T-cell (primary cell): ENCODE measurements around the gene THEM4. TPM values are rescaled to one million over a fixed set of nuclear protein-coding genes. Genes with fewer than 3 reads are reported as not detected.
"Not testable (repeated sequence)": the region's sequence is repeated elsewhere in the genome, so short reads cannot be mapped to it uniquely, and the experiment has no call there.

Experiments used
- ATAC-seq, 4 experiments: fragments of 200-7000 bp in 3 of 4; fragments of 150-1000 bp in 1 of 4; cut with Tn5 transposase; replicated peaks in 1 of 4; 1 replicate in 3 of 4; 2 replicates in 1 of 4; pipeline ENCODE4 v1.10.0; 2021; ENCODE audit warnings: moderate library complexity in 3 of 4, mild to moderate bottlenecking in 2 of 4, moderate number of reproducible peaks in 1 of 4
- CTCF ChIA-PET, 2 donors: fragments of 300-600 bp; sonication (Branson Sonifier 250); formaldehyde crosslinking; loops; one replicate each; lab custom pipeline; 2022; ENCODE audit warnings: antibody characterized with exemption in 2 of 2; lab: Charles Lee
- POLR2A ChIA-PET, 2 donors: fragments of 300-600 bp; sonication (Branson Sonifier 250); formaldehyde crosslinking; loops; one replicate each; lab custom pipeline; 2022; ENCODE audit warnings: antibody characterized with exemption in 2 of 2; lab: Charles Lee
- DNase-seq, 35 experiments: peaks; one replicate each; pipeline versions ENCODE4 v3.0.0 to v3.0.0-alpha.2; 2013 to 2023
- H3K27ac ChIP-seq: one replicate; pipeline ENCODE4 v1.5.1; 2013; ENCODE audit warnings: low read length
- H3K27me3 ChIP-seq, 2 experiments: replicated peaks in 1 of 2; 1 replicate in 1 of 2; 2 replicates in 1 of 2; pipeline versions ENCODE4 v1.6.1 to v1.7.0; 2013; ENCODE audit warnings: low read length in 1 of 2, mixed read lengths in 1 of 2; ENCODE audit not compliant: control insufficient read depth in 2 of 2, insufficient read depth in 2 of 2; ENCODE audit errors: extremely low read depth in 1 of 2
- H3K36me3 ChIP-seq, 2 donors: 1 replicate in 1 of 2; 2 replicates in 1 of 2; pipeline versions ENCODE4 v1.6.1 to v1.7.0; 2013; ENCODE audit warnings: low read length in 1 of 2; ENCODE audit not compliant: control insufficient read depth in 2 of 2, insufficient read depth in 1 of 2; ENCODE audit errors: extremely low read depth in 1 of 2
- H3K4me1 ChIP-seq, 2 experiments: 1 replicate in 1 of 2; 2 replicates in 1 of 2; pipeline versions ENCODE4 v1.6.1 to v1.7.0; 2013; ENCODE audit warnings: low read length in 2 of 2, mixed read lengths in 1 of 2; ENCODE audit not compliant: insufficient read depth in 2 of 2, control insufficient read depth in 1 of 2; ENCODE audit errors: extremely low read depth in 1 of 2
- H3K4me3 ChIP-seq, 2 donors: 1 replicate in 1 of 2; 2 replicates in 1 of 2; pipeline versions ENCODE4 v1.5.1 to v1.7.0; 2013; ENCODE audit warnings: mild to moderate bottlenecking in 2 of 2, low read length in 1 of 2, moderate library complexity in 1 of 2; ENCODE audit not compliant: control insufficient read depth in 1 of 2; ENCODE audit errors: extremely low read depth in 1 of 2
- H3K9me3 ChIP-seq: 2 replicates; pipeline ENCODE4 v1.7.0; 2013
- H3K27ac Mint-ChIP-seq, 2 donors: one replicate each; pipeline ENCODE4 v1.8.0; 2020 to 2021; ENCODE audit warnings: mild to moderate bottlenecking in 2 of 2, mixed read lengths in 2 of 2
- H3K27me3 Mint-ChIP-seq, 2 donors: one replicate each; pipeline ENCODE4 v1.8.0; 2021 to 2022; ENCODE audit warnings: mixed read lengths in 2 of 2
- H3K36me3 Mint-ChIP-seq: one replicate; pipeline ENCODE4 v1.8.0; 2021; ENCODE audit warnings: mixed read lengths
- H3K4me1 Mint-ChIP-seq, 3 donors: one replicate each; pipeline ENCODE4 v1.8.0; 2020 to 2022; ENCODE audit warnings: mixed read lengths in 3 of 3, mild to moderate bottlenecking in 1 of 3
- H3K4me3 Mint-ChIP-seq, 3 donors: one replicate each; pipeline ENCODE4 v1.8.0; 2020 to 2022; ENCODE audit warnings: mild to moderate bottlenecking in 3 of 3, mixed read lengths in 3 of 3, moderate library complexity in 3 of 3
- H3K9me3 Mint-ChIP-seq, 3 donors: one replicate each; pipeline ENCODE4 v1.8.0; 2020 to 2022; ENCODE audit warnings: mixed read lengths in 3 of 3
- WGBS: methylation state at CpG from one replicate; pipeline ENCODE4 v1.1.5; 2013; ENCODE audit warnings: missing lambda C conversion rate; ENCODE audit not compliant: insufficient coverage; 5-methylcytosine and 5-hydroxymethylcytosine counted together
- total RNA-seq, 35 experiments: library from RNA in 6 of 35; stranded (reverse) in 6 of 35; fragments of 120-200 nt in 1 of 35; gene quantifications; one replicate each; pipeline versions ENCODE4 v1.2.1 to v1.2.4 and lab custom pipeline; 2013 to 2026

The THEM4 gene
- total RNA-seq, 5 donors from 2014 or later (not counting 1 experiment from before 2014, with no cell fraction given), result 48.2 to 119 (median 97.6) TPM

DNA sequence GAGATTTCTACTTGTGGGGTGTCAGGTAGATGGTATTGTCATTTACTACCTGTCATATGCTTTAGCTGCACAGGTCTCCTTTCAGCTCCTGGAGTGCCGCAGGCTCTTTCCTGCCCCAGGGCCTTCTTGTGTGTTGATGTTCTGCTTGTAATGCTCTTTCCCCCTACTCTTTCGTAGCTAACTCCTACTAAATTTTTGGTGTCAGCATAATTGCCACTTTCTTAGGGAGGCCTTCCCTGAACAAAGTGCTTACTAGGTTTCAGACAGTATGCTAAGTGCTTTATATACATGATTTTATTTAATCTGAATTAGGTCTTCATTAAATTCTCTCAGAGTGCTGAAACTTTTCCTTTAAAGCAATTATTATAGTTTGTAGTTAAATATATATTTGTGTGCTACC is 4.8 kb upstream of the THEM4 start:
- H3K36me3 ChIP-seq, result no peaks in the 10 kb centered on the region
- ChIA-PET POLR2A (no interaction called here), CTCF (no interaction called here)
- DNase-seq (no peak), ATAC-seq (no peak)
- peak overlapping the region in 1 of 2 donors; percentile 1 for H3K27ac Mint-ChIP-seq
- H3K4me1 ChIP-seq, result peaks cover 0 to 4% of the 10 kb centered on the region in 2 experiments
- WGBS, result no CpG with 5 or more reads among the region's 2 CpGs
- H3K4me3 ChIP-seq, result no peak overlapping the region
- peaks cover 0 to 3% (median 0%) of the 10 kb centered on the region in 3 donors for H3K9me3 Mint-ChIP-seq
- H3K9me3 ChIP-seq, result no peaks in the 10 kb centered on the region
- H3K4me3 Mint-ChIP-seq, result no peak overlapping the region
- peaks cover 4 to 7% (median 6%) of the 10 kb centered on the region in 3 donors for H3K4me1 Mint-ChIP-seq
- H3K36me3 Mint-ChIP-seq, result no peaks in the 10 kb centered on the region
- H3K27me3 Mint-ChIP-seq, result no peaks in the 10 kb centered on the region
- H3K27ac ChIP-seq, result no peak overlapping the region
- H3K27me3 ChIP-seq, result no peaks in the 10 kb centered on the region

DNA sequence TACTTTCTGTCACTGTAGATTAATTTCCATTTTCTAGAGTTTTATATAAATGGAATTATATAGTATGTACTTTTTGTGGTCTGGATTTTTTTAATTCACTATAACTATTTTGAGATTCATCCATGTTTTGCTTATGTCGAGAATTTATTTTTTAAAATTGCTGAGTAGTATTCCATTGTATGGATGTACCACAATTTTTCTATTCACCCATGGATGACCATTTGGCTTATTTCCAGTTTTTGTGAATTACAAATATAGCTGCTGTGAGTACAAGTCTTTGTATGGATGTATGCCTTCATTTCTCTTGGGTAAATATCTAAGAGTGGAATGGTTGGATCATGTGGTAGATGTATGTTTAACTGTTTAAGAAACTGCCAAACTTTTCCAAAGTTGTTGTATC is 3.7 kb upstream of the THEM4 start:
- ChIA-PET POLR2A (no interaction called here), CTCF (interaction anchor here in 1 of 2 donors (0.7 kb wide), 1 partner anchor 14 kb away, joined by 3 read pairs; no protein-coding TSS in a partner anchor)
- peak overlapping the region in 1 of 2 donors; percentile 11 for H3K27ac Mint-ChIP-seq

DNA sequence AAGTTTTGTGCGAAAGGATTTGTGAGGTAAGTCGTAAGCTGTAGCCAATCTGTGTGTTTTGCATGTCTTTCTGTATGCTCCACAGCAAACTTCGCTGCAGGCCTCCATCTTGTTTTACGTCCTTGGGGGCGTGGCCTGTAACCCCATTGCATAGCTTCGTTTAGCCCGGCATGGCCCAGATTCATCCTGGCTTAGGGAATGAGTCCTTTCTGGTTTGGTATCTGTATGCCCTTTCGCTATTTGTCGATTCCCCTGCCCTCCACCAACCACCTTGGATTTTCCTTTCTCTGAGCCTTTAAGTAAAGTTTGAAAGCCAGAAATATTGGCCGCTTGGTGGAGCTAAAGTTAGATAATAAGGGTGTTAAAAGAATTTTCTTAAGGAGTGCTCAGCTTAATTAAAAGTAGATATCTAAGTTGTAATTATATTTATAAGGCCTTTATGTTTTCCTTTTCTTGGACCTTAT is 1.1 kb downstream of the THEM4 start:
- POLR2A ChIA-PET, result interaction anchor here in 1 of 2 donors (0.7 to 1.2 kb wide), 3 partner anchors 10 to 81 kb away, joined by 3 to 4 read pairs (median 4); no protein-coding TSS in a partner anchor
- Mint-ChIP-seq H3K27ac (peak overlapping the region; percentile 91 to 94), H3K27me3 (no peaks in the 10 kb centered on the region), H3K36me3 (peaks cover 32% of the 10 kb centered on the region), H3K4me3 (peak overlapping the region; percentile 87 to 90 (median 88)), H3K9me3 (peaks cover 0 to 3% (median 2%) of the 10 kb centered on the region in 3 donors), H3K4me1 (peaks cover 54 to 59% (median 57%) of the 10 kb centered on the region in 3 donors)
- Histone ChIP-seq H3K9me3 (no peaks in the 10 kb centered on the region), H3K36me3 (peaks cover 0 to 8% of the 10 kb centered on the region in 2 donors), H3K27ac (peak overlapping the region; percentile 80), H3K27me3 (no peaks in the 10 kb centered on the region), H3K4me3 (peak overlapping the region in 1 of 2 donors; percentile 89), H3K4me1 (peaks cover 16 to 41% of the 10 kb centered on the region in 2 experiments)
- WGBS, result 77% methylated on average over 7 of the region's 10 CpGs
- DNase-seq (no peak), ATAC-seq (no peak)
- CTCF ChIA-PET, result interaction anchor here in 1 of 2 donors (0.5 to 1.2 kb wide), 5 partner anchors 10 to 126 kb away, joined by 3 to 5 read pairs (median 4); no protein-coding TSS in a partner anchor

More for the DNA sequence above, 3.7 kb upstream of the THEM4 start:
- DNase-seq (no peak), ATAC-seq (no peak)
- Mint-ChIP-seq H3K9me3 (peaks cover 0 to 3% (median 0%) of the 10 kb centered on the region in 3 donors), H3K36me3 (peaks cover 9% of the 10 kb centered on the region), H3K27me3 (no peaks in the 10 kb centered on the region), H3K4me3 (no peak overlapping the region), H3K4me1 (peaks cover 12 to 17% (median 14%) of the 10 kb centered on the region in 3 donors)
- Histone ChIP-seq H3K4me3 (no peak overlapping the region), H3K36me3 (no peaks in the 10 kb centered on the region), H3K27me3 (no peaks in the 10 kb centered on the region), H3K27ac (no peak overlapping the region), H3K4me1 (peaks cover 0 to 9% of the 10 kb centered on the region in 2 experiments), H3K9me3 (no peaks in the 10 kb centered on the region)
- no CpG with 5 or more reads among the region's 1 CpG for WGBS

DNA sequence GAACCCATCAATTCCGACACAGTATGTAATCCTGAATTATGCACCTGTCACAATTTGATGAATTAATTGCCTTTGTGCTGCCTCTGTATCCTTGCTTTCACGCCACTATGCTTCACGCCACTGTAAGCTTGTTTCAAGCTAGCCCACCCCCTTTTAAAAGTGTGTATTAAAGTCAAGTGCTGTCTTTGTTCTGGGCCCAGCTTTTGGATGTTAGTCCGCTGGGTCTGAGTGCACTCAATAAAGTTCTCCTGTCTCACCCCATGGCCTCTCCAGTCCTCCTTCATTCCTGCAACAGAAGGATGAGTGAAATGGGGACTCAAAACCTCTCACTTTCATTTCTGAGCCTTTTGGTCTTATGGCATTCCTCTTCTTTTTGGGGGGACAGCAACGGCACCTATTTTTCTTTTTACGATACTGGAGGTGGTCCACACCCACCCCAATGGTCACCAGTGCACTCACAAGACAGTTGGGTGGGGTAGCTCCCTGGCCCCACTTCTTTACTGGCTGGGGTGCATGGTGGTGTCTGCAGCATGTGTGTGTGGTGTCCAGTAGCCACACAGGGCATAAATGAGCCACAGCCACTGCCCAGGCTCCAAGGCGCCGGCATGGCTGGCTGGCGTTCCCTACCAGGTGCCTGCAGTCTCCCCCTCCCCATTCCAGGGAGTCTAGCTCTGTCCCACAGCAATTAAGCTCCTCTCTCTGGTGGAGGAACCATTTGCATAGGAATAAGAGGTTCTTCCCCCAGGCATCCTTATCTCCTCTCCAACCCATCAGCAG is 1.8 kb downstream of the THEM4 start:
- no peaks in the 10 kb centered on the region for H3K9me3 ChIP-seq
- peaks cover 0 to 3% (median 2%) of the 10 kb centered on the region in 3 donors for H3K9me3 Mint-ChIP-seq
- H3K27me3 ChIP-seq, result no peaks in the 10 kb centered on the region
- peak overlapping the region; percentile 91 to 94 for H3K27ac Mint-ChIP-seq
- H3K36me3 Mint-ChIP-seq, result peaks cover 32% of the 10 kb centered on the region
- no peaks in the 10 kb centered on the region for H3K27me3 Mint-ChIP-seq
- peaks cover 16 to 44% of the 10 kb centered on the region in 2 experiments for H3K4me1 ChIP-seq
- WGBS, result 100% methylated on average over 1 of the region's 9 CpGs
- ATAC-seq (no peak), DNase-seq (peak in 1 of 35 experiments; percentile 8)
- H3K4me3 ChIP-seq, result no peak overlapping the region
- H3K27ac ChIP-seq, result no peak overlapping the region
- ChIA-PET CTCF (interaction anchor here in 1 of 2 donors (1.2 kb wide), 1 partner anchor 94 kb away, joined by 5 read pairs; no protein-coding TSS in a partner anchor), POLR2A (interaction anchor here in 1 of 2 donors (0.9 to 1.2 kb wide), 2 partner anchors 9 to 82 kb away, joined by 3 to 4 read pairs; no protein-coding TSS in a partner anchor)
- peaks cover 58 to 60% (median 59%) of the 10 kb centered on the region in 3 donors for H3K4me1 Mint-ChIP-seq
- peak overlapping the region; percentile 60 to 90 (median 87) for H3K4me3 Mint-ChIP-seq
- peaks cover 0 to 8% of the 10 kb centered on the region in 2 donors for H3K36me3 ChIP-seq

DNA sequence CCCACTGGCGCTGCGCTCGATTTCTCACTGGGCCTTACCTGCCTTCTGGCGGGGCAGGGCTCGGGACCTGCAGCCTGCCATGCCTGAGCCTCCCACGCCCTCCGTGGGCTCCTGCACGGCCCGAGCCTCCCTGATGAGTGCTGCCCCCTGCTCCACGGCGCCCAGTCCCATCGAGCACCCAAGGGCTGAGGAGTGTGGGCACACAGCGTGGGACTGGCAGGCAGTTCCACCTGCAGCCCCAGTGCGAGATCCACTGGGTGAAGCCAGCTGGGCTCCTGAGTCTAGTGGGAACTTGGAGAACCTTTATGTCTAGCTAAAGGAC is 3.0 kb downstream of the THEM4 start:
- Histone ChIP-seq H3K27ac (peak overlapping the region; percentile 77), H3K4me1 (peaks cover 16 to 45% of the 10 kb centered on the region in 2 experiments), H3K36me3 (peaks cover 3 to 11% of the 10 kb centered on the region in 2 donors)
- POLR2A ChIA-PET, result interaction anchor here in 1 of 2 donors (1.0 kb wide), 1 partner anchor 95 kb away, joined by 3 read pairs; no protein-coding TSS in a partner anchor
- CTCF ChIA-PET, H3K4me3 ChIP-seq, H3K27me3 Mint-ChIP-seq, DNase-seq, H3K9me3 Mint-ChIP-seq, H3K27me3 ChIP-seq, ATAC-seq, H3K9me3 ChIP-seq: not testable (repeated sequence)
- peaks cover 65 to 73% (median 68%) of the 10 kb centered on the region in 3 donors for H3K4me1 Mint-ChIP-seq
- 100% methylated on average over 12 of the region's 14 CpGs for WGBS
- peaks cover 40% of the 10 kb centered on the region for H3K36me3 Mint-ChIP-seq
- peak overlapping the region; percentile 91 to 94 for H3K27ac Mint-ChIP-seq
- H3K4me3 Mint-ChIP-seq, result peak overlapping the region in 2 of 3 donors; percentile 44 to 90
